ENCODE data around the gene TUBGCP5. TPM values are rescaled to one million over a fixed set of nuclear protein-coding genes. Genes with fewer than 3 reads are reported as not detected.

TUBGCP5 gene
- total RNA-seq, 2 donors from 2014 or later = 23.0 to 24.7 TPM

- no peaks in the 10 kb centered on the region for H3K27me3 Mint-ChIP-seq (ENCODE audit: insufficient read depth)
- Histone ChIP-seq H3K27me3 (ENCODE audit: control insufficient read depth, insufficient read depth, low read length, poor library complexity, severe bottlenecking) (no peaks in the 10 kb centered on the region), H3K9ac (ENCODE audit: extremely low read depth, low read length, poor library complexity, severe bottlenecking) (no peak overlapping the region), H3K36me3 (ENCODE audit: control insufficient read depth, insufficient read depth, low read length) (no peaks in the 10 kb centered on the region), H3K4me1 (ENCODE audit: control insufficient read depth, insufficient read depth, low read length) (no peaks in the 10 kb centered on the region), H3K9me3 (ENCODE audit: control insufficient read depth, low read length) (no peaks in the 10 kb centered on the region), H3K27ac (ENCODE audit: low read depth, low read length) (no peak overlapping the region), H3K4me3 (ENCODE audit: low read length) (no peak overlapping the region)
- peaks cover 16% of the 10 kb centered on the region for H3K4me1 Mint-ChIP-seq
- 91 to 100% methylated on average over 2 to 6 of the region's 6 CpGs for WGBS, 2 experiments (ENCODE audit: insufficient coverage in 1 of 2, insufficient read length in 1 of 2)
- peaks cover 3% of the 10 kb centered on the region for H3K36me3 Mint-ChIP-seq (ENCODE audit: low read depth)
- TF ChIP-seq CTCF (conservative IDR thresholded peaks at IDR 0.05) = no peak
- no peak overlapping the region for H3K27ac Mint-ChIP-seq
- peak; percentile 8 for DNase-seq
- H3K9me3 Mint-ChIP-seq = no peaks in the 10 kb centered on the region
- no peak overlapping the region for H3K4me3 Mint-ChIP-seq
These were observed 83.7 kb downstream of the TUBGCP5 start for GRCh38 chr15:22955544-22956119.

DNA sequence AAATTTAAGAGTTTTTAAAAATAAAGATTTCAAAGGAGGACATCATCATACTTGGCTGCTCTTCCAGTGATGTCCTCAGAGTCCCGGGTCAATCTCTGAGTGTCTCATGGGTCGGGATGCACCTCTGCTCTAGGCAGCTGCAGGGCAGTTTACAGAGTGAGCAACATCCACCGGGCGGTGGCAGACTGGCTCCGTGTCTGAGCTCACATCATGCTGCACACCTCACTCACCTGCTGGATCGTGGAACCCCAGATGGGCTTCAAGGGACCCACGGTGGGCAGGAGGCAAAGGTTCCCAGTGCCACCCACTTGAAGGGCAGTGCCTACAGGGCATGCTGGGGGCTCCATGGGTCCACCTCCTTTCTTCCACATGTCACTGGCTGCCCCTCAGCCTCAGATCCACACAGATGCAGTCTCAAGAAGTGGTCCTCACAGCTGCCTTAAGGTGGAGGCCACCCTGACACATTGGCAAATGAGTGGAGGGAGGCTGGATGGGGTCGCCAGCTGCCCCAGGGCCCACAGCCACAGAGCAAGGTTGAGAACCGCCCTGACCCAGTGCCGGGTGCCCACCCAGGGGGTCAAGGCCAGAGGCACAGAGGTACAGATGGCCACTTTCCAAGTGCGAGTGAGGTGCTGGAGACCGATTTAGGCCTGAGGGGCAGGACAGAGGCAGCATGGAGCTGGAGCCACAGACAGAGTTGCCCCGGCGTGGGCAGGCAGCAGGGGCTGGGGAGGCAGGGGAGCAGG is 84.4 kb downstream of the TUBGCP5 start:
- H3K27me3 Mint-ChIP-seq (ENCODE audit: insufficient read depth) = no peaks in the 10 kb centered on the region
- Histone ChIP-seq H3K4me3 (ENCODE audit: low read length) (no peak overlapping the region), H3K27ac (ENCODE audit: low read depth, low read length) (no peak overlapping the region), H3K4me1 (ENCODE audit: control insufficient read depth, insufficient read depth, low read length) (no peaks in the 10 kb centered on the region), H3K27me3 (ENCODE audit: control insufficient read depth, insufficient read depth, low read length, poor library complexity, severe bottlenecking) (no peaks in the 10 kb centered on the region), H3K9ac (ENCODE audit: extremely low read depth, low read length, poor library complexity, severe bottlenecking) (no peak overlapping the region), H3K9me3 (ENCODE audit: control insufficient read depth, low read length) (no peaks in the 10 kb centered on the region), H3K36me3 (ENCODE audit: control insufficient read depth, insufficient read depth, low read length) (no peaks in the 10 kb centered on the region)
- H3K36me3 Mint-ChIP-seq (ENCODE audit: low read depth) = peaks cover 3% of the 10 kb centered on the region
- H3K4me1 Mint-ChIP-seq = peaks cover 14% of the 10 kb centered on the region
- H3K9me3 Mint-ChIP-seq = no peaks in the 10 kb centered on the region
- H3K4me3 Mint-ChIP-seq = no peak overlapping the region
- DNase-seq = peak; percentile 36
- 88 to 94% methylated on average over 14 of the region's 14 CpGs for WGBS, 2 experiments (ENCODE audit: insufficient coverage in 1 of 2, insufficient read length in 1 of 2)
- TF ChIP-seq CTCF (conservative IDR thresholded peaks at IDR 0.05) = no peak
- no peak overlapping the region for H3K27ac Mint-ChIP-seq

GRCh38 chr15:22954326-22954725 is 85.0 kb downstream of the TUBGCP5 start:
- Histone ChIP-seq H3K27ac (ENCODE audit: low read depth, low read length) (no peak overlapping the region), H3K9ac (ENCODE audit: extremely low read depth, low read length, poor library complexity, severe bottlenecking) (no peak overlapping the region), H3K9me3 (ENCODE audit: control insufficient read depth, low read length) (no peaks in the 10 kb centered on the region), H3K27me3 (ENCODE audit: control insufficient read depth, insufficient read depth, low read length, poor library complexity, severe bottlenecking) (no peaks in the 10 kb centered on the region), H3K4me1 (ENCODE audit: control insufficient read depth, insufficient read depth, low read length) (no peaks in the 10 kb centered on the region), H3K36me3 (ENCODE audit: control insufficient read depth, insufficient read depth, low read length) (no peaks in the 10 kb centered on the region), H3K4me3 (ENCODE audit: low read length) (no peak overlapping the region)
- H3K9me3 Mint-ChIP-seq = no peaks in the 10 kb centered on the region
- H3K36me3 Mint-ChIP-seq (ENCODE audit: low read depth) = peaks cover 3% of the 10 kb centered on the region
- no peak for TF ChIP-seq CTCF (conservative IDR thresholded peaks at IDR 0.05)
- H3K4me3 Mint-ChIP-seq = no peak overlapping the region
- WGBS, 2 experiments (ENCODE audit: insufficient coverage in 1 of 2, insufficient read length in 1 of 2) = 93 to 94% methylated on average over 11 to 12 of the region's 12 CpGs
- DNase-seq = no peak
- peak overlapping the region; percentile 55 for H3K27ac Mint-ChIP-seq
- H3K4me1 Mint-ChIP-seq = peaks cover 14% of the 10 kb centered on the region
- no peaks in the 10 kb centered on the region for H3K27me3 Mint-ChIP-seq (ENCODE audit: insufficient read depth)

All from endodermal cell (in vitro differentiated cells).